GM12864 (cell line): Measurements from ENCODE around the gene TNFRSF25.

Experiments used
- DNase-seq: peaks from one replicate; pipeline ENCODE4 v3.0.0-alpha.2; 2011; ENCODE audit warnings: low read depth
- H3K4me3 ChIP-seq: 2 replicates; pipeline ENCODE4 v1.5.1; 2011; ENCODE audit warnings: mild to moderate bottlenecking, low read depth, low read length, control low read depth
- CTCF ChIP-seq: IDR thresholded peaks from 2 replicates; pipeline ENCODE4 v1.5.1; 2011; ENCODE audit warnings: low read depth, mild to moderate bottlenecking, moderate library complexity, low read length, control low read depth, inconsistent platforms; ENCODE audit errors: missing control alignments

The TNFRSF25 gene

GRCh38 chr1:6502000-6502891, 36.3 kb upstream of the TNFRSF25 start:
- no peak overlapping the region for H3K4me3 ChIP-seq
- DNase-seq, result no peak
- TF ChIP-seq CTCF, result no peak

- no peak overlapping the region for H3K4me3 ChIP-seq
- no peak for DNase-seq
- no peak for TF ChIP-seq CTCF
These were observed 35.4 kb upstream of the TNFRSF25 start for GRCh38 chr1:6501279-6501813.

DNA sequence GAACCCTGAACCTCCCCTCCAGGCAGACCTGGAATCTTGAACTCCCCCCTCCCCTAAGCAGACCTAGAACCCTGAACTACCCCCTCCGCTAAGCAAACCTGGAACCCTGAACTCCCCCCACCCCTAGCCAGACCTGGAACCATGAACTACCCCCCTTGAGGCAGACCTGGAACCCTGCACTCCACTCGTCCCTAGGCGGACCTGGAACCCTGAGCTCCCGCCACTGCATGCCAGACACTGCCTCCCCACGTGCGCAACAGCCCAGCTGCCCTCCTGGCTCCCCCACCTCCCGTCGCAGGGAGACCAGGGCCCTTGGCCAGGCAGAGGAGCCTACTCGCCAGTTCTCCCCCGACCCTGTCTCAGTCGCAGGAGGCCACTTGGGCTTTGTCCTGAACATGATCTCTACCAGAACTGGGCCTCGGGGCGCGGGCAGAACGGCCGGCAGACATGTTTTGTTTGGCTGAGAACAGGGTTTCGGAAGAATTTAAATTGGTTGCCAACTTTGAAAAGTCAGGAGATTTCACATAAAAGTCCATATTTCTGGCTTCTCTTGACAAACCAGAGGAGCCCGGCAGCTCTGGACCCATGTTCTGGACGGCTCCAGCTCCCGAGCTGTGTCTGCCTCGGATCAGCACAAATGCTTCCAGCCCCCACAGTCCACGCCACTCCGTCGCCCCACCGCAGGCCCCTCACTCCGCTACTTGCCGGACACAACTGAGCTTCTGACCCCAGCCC, 34.7 kb upstream of the TNFRSF25 start:
- no peak for DNase-seq
- H3K4me3 ChIP-seq, result no peak overlapping the region
- TF ChIP-seq CTCF, result no peak

GRCh38 chr1:6499296-6499695, 33.3 kb upstream of the TNFRSF25 start:
- DNase-seq, result no peak
- TF ChIP-seq CTCF, result no peak
- no peak overlapping the region for H3K4me3 ChIP-seq

DNA sequence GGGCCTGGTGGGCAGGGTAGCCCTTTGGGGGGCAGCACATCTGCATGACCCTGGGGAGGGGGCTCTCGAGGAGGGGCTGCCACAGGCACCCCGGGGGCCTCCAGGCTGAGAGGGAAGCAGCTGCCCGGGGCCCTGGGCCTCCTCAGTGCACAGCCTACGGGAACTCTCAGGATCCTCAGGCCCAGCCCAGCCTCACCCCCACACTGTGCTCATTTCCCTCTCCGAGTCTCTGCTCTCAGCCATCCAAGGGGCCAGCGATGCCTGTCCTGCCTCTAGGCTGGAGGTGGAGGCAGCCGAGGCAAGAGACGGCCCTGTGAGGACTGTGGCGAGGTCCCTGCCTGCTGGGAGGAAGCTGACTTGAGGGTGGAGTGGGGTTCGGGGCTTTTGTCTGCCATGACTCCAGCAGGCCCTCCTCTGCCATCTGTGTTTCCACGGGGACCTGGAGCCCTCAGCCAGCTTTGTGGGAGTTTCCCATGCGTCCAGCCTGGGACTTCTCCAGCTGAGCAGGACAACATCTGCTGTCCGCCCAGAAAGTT, 32.7 kb upstream of the TNFRSF25 start:
- TF ChIP-seq CTCF, result no peak
- H3K4me3 ChIP-seq, result no peak overlapping the region
- no peak for DNase-seq

GRCh38 chr1:6497867-6498575, 32.0 kb upstream of the TNFRSF25 start:
- H3K4me3 ChIP-seq, result no peak overlapping the region
- no peak for DNase-seq
- no peak for TF ChIP-seq CTCF
